GM12878 (cell line): ENCODE results near the gene PFKL. TPM values are rescaled to one million over a fixed set of nuclear protein-coding genes. Genes with fewer than 3 reads are reported as not detected.
A peak's percentile ranks its signal among the peaks of the same experiment; 100 is the strongest.

ENCODE experiments used
- CBFB ChIP-seq: IDR thresholded peaks from 2 replicates; pipeline ENCODE4 v1.6.1; 2016; ENCODE audit warnings: antibody characterized with exemption, low read depth
- CTCF ChIP-seq, 3 experiments: IDR thresholded peaks in 2 of 3; conservative IDR thresholded peaks in 1 of 3; 2 replicates each; pipeline ENCODE4 v1.5.1; 2011; ENCODE audit warnings: low read depth in 3 of 3, low read length in 3 of 3, mild to moderate bottlenecking in 3 of 3, control low read depth in 2 of 3, moderate library complexity in 2 of 3, inconsistent platforms in 1 of 3, mixed read lengths in 1 of 3; ENCODE audit not compliant: control insufficient read depth in 2 of 3, insufficient read depth in 1 of 3; ENCODE audit errors: extremely low read depth in 1 of 3
- E2F4 ChIP-seq: IDR thresholded peaks from 2 replicates; pipeline ENCODE4 v1.6.1; 2012; ENCODE audit warnings: low read depth, low read length, improper control_type of control experiment
- E4F1 ChIP-seq: fragments of 450-650 bp; IDR thresholded peaks from 2 replicates; pipeline ENCODE4 v1.6.1; 2018; ENCODE audit warnings: borderline replicate concordance, mild to moderate bottlenecking; ENCODE audit not compliant: partially characterized antibody
- EED ChIP-seq: sonication (generic); IDR thresholded peaks from 2 replicates; pipeline ENCODE4 v1.6.1; 2016; ENCODE audit warnings: antibody characterized with exemption, low read depth
- ESRRA ChIP-seq: IDR thresholded peaks from 2 replicates; pipeline ENCODE4 v1.6.1; 2012; ENCODE audit warnings: mild to moderate bottlenecking, low read length, improper control_type of control experiment
- EZH2 ChIP-seq: IDR thresholded peaks from 2 replicates; pipeline ENCODE4 v1.6.1; 2012; ENCODE audit warnings: low read depth, mild to moderate bottlenecking, control low read depth, inconsistent platforms, low read length, borderline replicate concordance; ENCODE audit not compliant: control insufficient read depth
- FOS ChIP-seq: IDR thresholded peaks from 3 replicates; pipeline ENCODE4 v1.6.1; 2011; ENCODE audit warnings: borderline replicate concordance; ENCODE audit not compliant: insufficient read length; ENCODE audit errors: extremely low read depth
- HCFC1 ChIP-seq: fragments of 150-350 bp; IDR thresholded peaks from 2 replicates; pipeline ENCODE4 v1.6.1; 2014; ENCODE audit warnings: low read length
- HDAC2 ChIP-seq: fragments of 200-600 bp; sonication (generic); IDR thresholded peaks from 2 replicates; pipeline ENCODE4 v1.6.1; 2017
- HDAC6 ChIP-seq: fragments of 200-600 bp; sonication (generic); IDR thresholded peaks from one replicate; pipeline ENCODE4 v1.8.0; 2017; ENCODE audit warnings: antibody characterized with exemption; ENCODE audit not compliant: unreplicated experiment
- IKZF1 ChIP-seq: fragments of 450-650 bp; conservative IDR thresholded peaks from 2 replicates; pipeline ENCODE4 v1.6.1; 2017; ENCODE audit warnings: antibody characterized with exemption, mild to moderate bottlenecking
- KLF5 ChIP-seq: fragments of 450-650 bp; IDR thresholded peaks from 2 replicates; pipeline ENCODE4 v1.6.1; 2014; ENCODE audit warnings: mild to moderate bottlenecking; ENCODE audit not compliant: partially characterized antibody
- LARP7 ChIP-seq: fragments of 450-650 bp; IDR thresholded peaks from 2 replicates; pipeline ENCODE4 v1.6.1; 2017; ENCODE audit warnings: mild to moderate bottlenecking
- MEF2A ChIP-seq: IDR thresholded peaks from 2 replicates; pipeline ENCODE4 v1.6.1; 2011; ENCODE audit warnings: low read depth, mild to moderate bottlenecking, low read length, moderate library complexity; ENCODE audit not compliant: insufficient read depth
- RELA ChIP-seq: fragments of 450-650 bp; IDR thresholded peaks from 2 replicates; pipeline ENCODE4 v1.8.0; 2014; ENCODE audit warnings: borderline replicate concordance; ENCODE audit not compliant: partially characterized antibody
- REST ChIP-seq: IDR thresholded peaks from 2 replicates; pipeline ENCODE4 v1.6.1; 2012; ENCODE audit warnings: mild to moderate bottlenecking, low read depth, low read length
- SMC3 ChIP-seq: IDR thresholded peaks from 2 replicates; pipeline ENCODE4 v1.6.1; 2011; ENCODE audit warnings: low read length, improper control_type of control experiment, borderline replicate concordance
- SRF ChIP-seq, 2 experiments: IDR thresholded peaks; 2 replicates each; pipeline ENCODE4 v1.6.1; 2011; ENCODE audit warnings: low read depth in 2 of 2, low read length in 2 of 2, mild to moderate bottlenecking in 1 of 2, moderate library complexity in 1 of 2
- YBX1 ChIP-seq: fragments of 450-650 bp; IDR thresholded peaks from 2 replicates; pipeline ENCODE4 v1.6.1; 2016; ENCODE audit warnings: antibody characterized with exemption
- ZBTB33 ChIP-seq: fragments of 450-650 bp; IDR thresholded peaks from 2 replicates; pipeline ENCODE4 v1.6.1; 2017; ENCODE audit warnings: mild to moderate bottlenecking
- polyA plus RNA-seq, 11 experiments: library from polyadenylated mRNA; depleted of rRNA in 4 of 11; unstranded in 6 of 11; stranded (reverse) in 5 of 11; fragments of >200 nt; fragmentation: Nextera tagmentation in 4 of 11; fragmentation: Illumina TruSeq in 1 of 11; extraction: Ambion mirVana in 4 of 11; extraction: Trizol in 1 of 11; gene quantifications; 1 replicate in 1 of 11; 2 replicates in 10 of 11; pipeline versions ENCODE4 v1.2.1 to v1.2.3, GENCODE V29; 2011 to 2016; ENCODE audit warnings: inconsistent platforms in 2 of 11, missing spikeins in 2 of 11, low read depth in 1 of 11
- total RNA-seq, 4 experiments: library from RNA; depleted of rRNA in 3 of 4; stranded (reverse); fragments of >200 nt in 3 of 4; fragmentation: Illumina TruSeq in 1 of 4; extraction: Trizol in 1 of 4; gene quantifications; 2 replicates each; pipeline versions ENCODE4 v1.2.1 to v1.2.3, GENCODE V29; 2013 to 2021

The PFKL gene
- total and polyA plus RNA-seq, 10 of the 15 experiments (the other 5 are each of a cell fraction or from before 2014, with no cell fraction given), result 1.2 to 192 (median 112) TPM

- TF ChIP-seq E4F1, result no peak
- TF ChIP-seq KLF5, result no peak
- peak; percentile 27 to 53 (median 31); a peak in 5 of 6 replicates for TF ChIP-seq CTCF (IDR thresholded peaks at IDR 0.05 in 2 of 3, conservative IDR thresholded peaks at IDR 0.05 in 1 of 3; ENCODE audit: control insufficient read depth in 2 of 3, extremely low read depth in 1 of 3, insufficient read depth in 1 of 3, low read depth in 3 of 3, low read length in 3 of 3)
- TF ChIP-seq CBFB, result no peak
- no peak for TF ChIP-seq EED
- peak; percentile 51 for TF ChIP-seq SMC3
- no peak for TF ChIP-seq HDAC6
- TF ChIP-seq ESRRA, result no peak
- TF ChIP-seq HCFC1, result no peak
- no peak for TF ChIP-seq EZH2
- TF ChIP-seq ZBTB33, result no peak
- TF ChIP-seq YBX1, result no peak
- TF ChIP-seq FOS, result no peak
- TF ChIP-seq REST, result no peak
- no peak for TF ChIP-seq LARP7
- no peak for TF ChIP-seq HDAC2
- no peak for TF ChIP-seq E2F4
- no peak for TF ChIP-seq RELA
- TF ChIP-seq IKZF1, result 0 out of 2 replicates have a peak, but pooled peaks have one; percentile 16
- no peak for TF ChIP-seq MEF2A
- no peak for TF ChIP-seq SRF (IDR thresholded peaks at IDR 0.05; ENCODE audit: low read depth in 2 of 2, low read length in 2 of 2)
Observed at GRCh38 chr21:44267655-44268142, 32.2 kb upstream of the PFKL start (continued).
